CD4-positive, alpha-beta T cell treated with Interferon gamma for 1 hour (primary cell): ENCODE data around the gene ITPKB.
"Not testable (repeated sequence)": the region's sequence is repeated elsewhere in the genome, so short reads cannot be mapped to it uniquely, and the experiment has no call there.

Experiments used
- DNase-seq: peaks from one replicate; pipeline ENCODE4 v3.0.0-alpha.2; 2020

The ITPKB gene

GRCh38 chr1:226754793-226755533 is 15.9 kb upstream of the ITPKB start:
- no peak for DNase-seq

GRCh38 chr1:226754097-226754496 is 15.0 kb upstream of the ITPKB start:
- DNase-seq = no peak

DNA sequence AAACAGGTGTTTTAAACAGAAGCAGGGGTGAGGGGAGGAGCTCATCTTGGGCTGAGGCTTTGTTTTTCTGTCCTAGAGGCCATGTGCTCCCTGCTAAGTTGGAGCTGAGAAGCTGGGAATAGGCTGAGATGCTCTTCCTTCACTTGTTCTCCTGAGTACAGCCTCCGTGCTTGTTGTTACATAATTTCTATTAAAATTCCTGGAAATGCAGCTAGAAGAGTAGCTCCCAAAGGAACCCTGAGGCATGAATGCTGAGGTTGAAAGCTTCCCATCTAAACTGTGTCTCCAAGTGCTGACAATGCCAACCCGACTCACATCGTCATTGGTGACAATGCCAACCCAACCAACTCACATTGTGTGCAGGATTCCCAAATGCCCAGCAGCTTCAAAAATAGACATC is 12.6 kb upstream of the ITPKB start:
- DNase-seq = no peak

- DNase-seq = no peak
Observed at GRCh38 chr1:226751214-226751613, 12.1 kb upstream of the ITPKB start.

DNA sequence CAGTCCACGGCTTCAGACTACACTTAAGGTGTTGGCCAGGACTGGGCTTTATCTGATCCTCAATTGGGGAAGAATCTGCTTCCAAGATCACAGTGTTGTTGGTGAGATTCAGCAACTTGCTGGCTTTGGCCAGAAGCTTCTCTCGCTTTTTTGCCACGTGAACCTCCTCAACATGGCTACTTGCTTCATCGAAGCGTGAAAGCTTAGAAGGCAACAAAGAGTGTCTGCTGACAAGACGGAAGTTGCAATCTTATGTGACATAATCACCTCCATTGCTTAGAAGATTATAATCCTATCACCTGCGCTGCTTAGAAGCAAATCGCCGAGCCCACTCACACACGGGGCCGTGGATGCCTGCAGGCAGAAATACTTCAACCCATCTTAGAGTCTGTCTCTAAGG is 10.4 kb upstream of the ITPKB start:
- DNase-seq = no peak

DNA sequence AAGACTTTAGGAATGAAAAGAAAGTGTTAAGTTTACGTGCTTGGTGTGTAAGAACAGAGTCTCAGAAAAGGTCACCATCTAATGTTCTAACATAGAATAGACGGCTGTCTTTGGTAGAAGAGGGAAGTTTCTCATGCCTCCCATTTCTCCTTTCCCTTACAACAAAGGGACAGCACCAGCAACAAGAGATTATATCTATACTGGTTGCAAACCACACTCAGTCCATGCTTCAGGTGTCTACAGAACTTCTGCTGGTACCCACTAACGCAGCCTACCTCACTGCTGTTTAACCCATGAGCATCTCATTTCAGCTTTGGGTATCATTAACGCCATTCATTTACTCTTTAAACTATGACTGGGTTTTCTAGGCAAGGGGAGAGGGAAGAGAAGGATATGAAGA is 9.2 kb upstream of the ITPKB start:
- DNase-seq = no peak

DNA sequence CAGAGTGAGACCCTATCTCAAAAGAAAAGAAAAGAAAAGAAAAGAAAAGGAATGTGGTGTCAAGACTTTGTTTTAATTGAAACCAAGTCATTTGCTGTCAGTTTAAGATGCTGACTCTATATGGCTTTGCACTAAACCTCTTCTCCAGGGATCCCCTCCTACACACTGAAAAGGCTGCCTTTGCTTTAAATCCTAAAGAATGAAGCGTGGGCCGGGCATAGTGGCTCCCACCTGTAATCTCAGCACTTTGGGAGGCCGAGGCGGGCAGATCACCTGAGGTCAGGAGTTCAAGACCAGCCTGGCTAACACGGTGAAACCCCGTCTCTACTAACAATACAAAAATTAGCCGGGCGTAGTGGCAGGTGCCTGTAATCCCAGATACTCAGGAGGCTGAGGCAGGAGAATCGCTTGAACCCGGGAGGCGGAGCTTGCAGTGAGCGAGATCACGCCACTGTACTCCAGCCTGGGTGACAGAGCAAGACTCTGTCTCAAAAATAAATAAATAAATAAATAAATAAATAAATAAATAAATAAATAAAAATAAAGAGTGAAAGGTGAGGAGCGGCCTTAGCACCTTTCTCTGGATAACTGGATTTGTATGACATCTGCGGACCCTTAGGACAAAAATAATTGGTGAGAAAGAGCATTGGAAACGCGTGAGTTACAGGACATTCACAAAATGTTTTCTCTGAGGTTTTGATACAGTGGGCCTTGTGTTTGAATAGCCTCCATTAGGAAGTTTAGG is 8.6 kb upstream of the ITPKB start:
- DNase-seq = not testable (repeated sequence)

DNA sequence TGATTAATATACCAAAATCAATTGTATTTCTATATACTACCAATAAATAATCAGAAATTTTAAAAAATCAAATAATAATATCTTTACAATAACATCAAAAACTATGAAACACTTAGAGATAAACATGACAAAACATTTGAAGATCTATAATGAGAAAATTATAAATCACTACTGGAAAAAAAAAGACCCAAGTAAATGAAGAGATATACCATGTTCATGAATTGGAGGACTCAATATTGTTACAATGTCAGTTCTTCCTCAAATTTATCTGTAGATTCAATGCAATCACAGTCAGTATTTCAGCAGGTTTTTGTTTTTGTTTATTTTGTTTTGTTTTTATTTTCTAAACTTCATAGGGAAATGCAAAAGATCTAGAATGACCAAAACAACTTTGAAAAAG is 4.2 kb upstream of the ITPKB start:
- no peak for DNase-seq

DNA sequence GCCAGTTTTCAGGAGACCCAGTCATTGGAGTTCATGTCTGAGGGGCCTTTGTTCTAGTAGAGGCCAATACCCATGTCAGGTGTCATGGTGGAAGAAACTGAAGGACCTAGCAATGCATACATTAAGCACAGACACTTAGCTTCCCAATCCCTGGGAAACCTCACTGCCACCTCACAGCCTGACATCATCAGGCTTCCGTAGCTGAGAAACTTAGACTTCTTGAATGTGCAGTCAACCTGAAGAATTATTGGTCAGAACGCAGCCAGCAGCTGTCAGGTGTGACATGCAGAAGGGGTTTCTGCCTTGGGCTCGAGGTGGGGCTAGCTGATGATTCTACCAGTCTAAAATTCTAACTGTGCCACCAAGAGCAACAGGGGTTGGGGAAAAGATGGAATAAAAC is 1.9 kb upstream of the ITPKB start:
- DNase-seq = no peak

GRCh38 chr1:226739696-226740065 is 599 bp upstream of the ITPKB start:
- DNase-seq = no peak

DNA sequence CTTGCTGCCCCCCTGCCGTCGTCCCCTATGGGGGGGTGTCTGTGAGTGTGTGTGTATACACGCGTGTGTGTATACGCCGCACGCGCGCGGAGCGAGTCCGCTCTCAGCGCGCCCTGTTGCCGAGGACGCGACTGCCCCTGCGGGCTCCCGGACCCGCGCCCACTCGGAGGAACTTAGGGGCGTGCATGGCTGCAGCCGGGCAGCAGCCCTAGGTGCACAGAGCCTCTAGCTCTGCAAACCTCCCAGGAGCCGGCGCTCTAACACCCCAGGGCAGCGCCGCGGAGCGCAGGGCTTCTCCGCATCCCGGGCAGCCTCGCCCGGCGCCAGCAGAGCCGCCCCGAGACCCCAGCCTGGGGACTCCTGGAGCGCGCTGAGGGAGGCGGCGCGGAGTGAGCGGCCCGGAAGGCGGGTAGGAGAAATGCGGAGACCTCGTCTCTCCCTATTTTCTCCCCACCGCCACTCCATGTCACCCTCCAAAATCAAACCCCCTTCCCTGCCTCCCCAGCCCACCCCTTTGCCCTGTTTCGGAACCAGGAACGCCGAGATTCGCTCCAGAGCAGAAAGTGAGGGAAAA is 574 bp downstream of the ITPKB start:
- no peak for DNase-seq

DNA sequence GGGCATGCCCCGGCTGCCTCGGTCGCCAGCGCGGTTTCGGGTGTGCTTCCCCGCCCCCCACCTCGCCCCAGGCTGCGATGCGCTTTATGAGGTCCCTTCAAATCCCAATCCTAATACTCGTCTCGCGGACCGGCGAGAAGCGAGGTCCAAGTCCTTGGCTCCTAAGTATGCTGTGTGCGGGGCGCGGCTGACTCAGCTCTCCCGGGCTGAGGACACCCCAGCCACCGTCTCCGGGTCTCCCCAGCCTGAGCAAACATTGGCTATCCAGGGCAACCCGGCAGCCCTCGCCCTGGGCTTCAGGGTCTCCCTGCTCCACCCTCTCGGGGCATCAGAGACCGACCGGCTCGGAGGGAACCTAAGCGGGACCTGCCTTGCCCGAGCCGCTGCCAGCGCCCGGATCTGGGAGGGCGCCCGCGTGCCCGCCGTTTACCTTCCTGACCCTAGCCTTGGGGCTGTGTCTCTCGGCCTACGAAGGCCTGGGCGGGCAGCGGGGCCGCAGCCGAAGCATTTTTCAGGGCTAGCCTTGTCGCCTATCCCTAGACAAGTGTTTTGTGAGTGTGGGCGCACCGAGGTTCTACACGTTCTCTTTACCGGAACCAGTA is 1.2 kb downstream of the ITPKB start:
- peak; percentile 33 for DNase-seq

DNA sequence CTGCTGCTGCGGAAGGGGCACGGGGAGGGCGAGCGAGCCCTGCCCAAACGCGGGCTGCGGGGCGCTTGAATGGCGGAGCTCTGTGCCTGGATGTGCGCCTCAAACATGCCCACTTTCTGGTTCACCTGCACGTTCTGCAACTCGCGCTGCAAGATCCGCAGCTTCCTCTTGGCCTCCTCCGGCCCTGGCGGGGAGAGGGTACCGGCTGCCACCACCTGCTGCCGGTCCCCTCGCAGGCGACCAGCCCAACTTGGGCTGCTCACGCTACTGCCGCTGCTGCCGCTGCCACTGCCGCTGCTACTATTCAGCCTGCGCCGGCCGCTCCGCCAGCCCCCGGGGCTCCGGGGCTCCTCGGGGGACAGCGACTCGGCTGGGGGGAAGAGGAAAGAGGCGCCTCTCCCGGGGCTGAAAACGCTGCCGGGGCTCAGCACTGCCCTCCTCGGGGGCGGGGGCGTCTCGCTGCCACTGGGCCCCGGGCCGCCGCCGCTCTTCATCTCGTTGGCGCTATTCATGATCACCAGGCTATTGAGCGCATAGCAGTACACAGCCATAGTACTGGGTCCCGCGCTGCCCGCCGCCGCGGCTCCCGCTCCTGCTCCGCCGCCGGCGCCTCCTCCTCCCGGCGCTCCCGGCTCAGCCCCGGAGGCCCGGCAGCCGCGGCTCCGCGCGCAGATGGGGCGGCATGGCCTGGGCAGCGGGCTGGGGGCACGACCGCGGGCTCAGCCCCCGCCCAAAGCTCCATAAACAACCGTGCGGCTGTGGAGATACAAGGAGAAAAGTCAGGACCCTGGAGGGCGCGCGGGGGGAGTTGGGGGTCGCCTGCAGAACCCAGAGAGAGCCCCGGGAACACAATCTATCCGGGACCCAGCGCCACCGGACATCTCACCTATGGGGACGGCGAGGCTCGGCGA is 1.9 kb downstream of the ITPKB start:
- DNase-seq = peak; percentile 59

GRCh38 chr1:226736001-226736907 is 2.8 kb downstream of the ITPKB start:
- no peak for DNase-seq

DNA sequence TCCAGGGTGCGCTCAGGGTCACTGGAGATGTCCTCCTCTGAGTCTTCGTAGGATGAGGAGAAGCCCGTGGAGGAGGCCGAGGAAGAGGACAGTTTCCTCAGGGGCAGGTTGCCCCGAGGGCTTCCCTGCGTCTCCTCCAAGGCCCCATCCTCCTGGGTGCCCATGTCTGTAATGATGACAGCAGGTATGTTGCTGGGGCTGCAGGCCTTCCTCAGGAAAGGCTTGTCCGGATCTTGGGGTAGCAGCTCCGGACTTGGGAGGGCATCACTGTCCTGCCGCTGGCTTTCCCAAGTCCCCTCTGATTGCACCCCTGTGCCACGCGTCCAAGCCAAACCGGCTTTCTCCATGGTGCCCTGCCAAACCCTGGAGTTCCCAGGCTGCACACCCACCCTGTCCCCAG is 3.5 kb downstream of the ITPKB start:
- no peak for DNase-seq

DNA sequence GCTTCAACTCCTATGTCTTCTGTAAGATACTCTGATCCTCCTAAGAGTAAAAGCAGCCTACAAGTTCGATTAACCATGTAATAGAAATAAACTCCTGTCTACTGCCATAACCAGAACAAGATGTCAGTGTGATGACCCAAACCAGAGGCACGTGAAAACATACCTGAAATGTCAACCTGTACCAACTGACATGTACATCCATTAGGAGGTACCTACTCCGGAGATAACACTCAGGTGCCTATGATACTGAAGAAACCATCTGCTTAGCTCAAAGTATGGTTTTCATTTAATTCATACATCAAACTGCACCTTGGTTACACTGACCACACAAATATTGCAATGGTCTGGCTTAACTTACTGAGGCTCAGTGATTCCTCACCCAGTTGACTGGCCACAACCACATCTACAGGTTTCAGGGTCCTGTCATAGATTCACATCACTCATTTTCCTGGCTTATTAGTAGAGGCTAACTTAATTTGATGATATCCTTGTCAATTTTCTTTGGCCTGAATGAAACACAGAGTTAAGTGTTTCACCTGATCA is 4.4 kb downstream of the ITPKB start:
- DNase-seq = no peak

GRCh38 chr1:226733876-226734275 is 5.2 kb downstream of the ITPKB start:
- DNase-seq = no peak

GRCh38 chr1:226733304-226733703 is 5.8 kb downstream of the ITPKB start:
- DNase-seq = no peak

- no peak for DNase-seq
Observed at GRCh38 chr1:226732856-226733291, 6.2 kb downstream of the ITPKB start.

- DNase-seq = no peak
Observed at GRCh38 chr1:226731257-226731893, 7.7 kb downstream of the ITPKB start.

DNA sequence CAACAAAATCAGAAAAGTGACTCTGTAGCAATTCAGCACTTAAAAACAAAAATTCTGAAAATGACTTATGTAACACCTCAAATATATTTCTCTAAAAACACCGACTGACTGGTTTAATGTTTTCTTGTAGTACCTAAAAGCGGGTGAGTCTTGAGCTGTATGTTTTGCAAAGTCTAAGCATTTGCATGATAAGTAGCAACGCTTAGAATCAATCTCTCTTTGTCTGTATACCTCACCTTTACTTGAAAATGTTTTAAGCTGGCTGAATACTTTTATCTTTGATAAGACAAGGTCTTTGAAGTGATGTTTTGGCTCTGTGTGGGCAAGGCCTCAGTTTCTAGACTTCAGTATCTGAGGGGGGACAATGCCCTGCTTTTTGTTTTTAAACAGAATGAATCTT is 8.2 kb downstream of the ITPKB start:
- no peak for DNase-seq
